Suprapubic skin (tissue), 4 donors: Measurements from ENCODE around the gene C9orf72.
A peak's percentile ranks its signal among the peaks of the same experiment; 100 is the strongest.

ENCODE experiments used
- EP300 ChIP-seq: sonication (generic); formaldehyde crosslinking; IDR thresholded peaks from one replicate; pipeline ENCODE4 v1.6.1; 2017; ENCODE audit warnings: antibody characterized with exemption
- POLR2AphosphoS5 ChIP-seq, 3 donors: sonication (generic); formaldehyde crosslinking; IDR thresholded peaks; one replicate each; pipeline ENCODE4 v1.6.1; 2017; ENCODE audit warnings: antibody characterized with exemption in 3 of 3
- TF ChIP-seq, protein P1 (sequence below), 2 donors: fragments of 200-600 bp in 1 of 2; fragments of 450-650 bp in 1 of 2; sonication (generic) in 1 of 2; IDR thresholded peaks; one replicate each; pipeline ENCODE4 v1.5.1; 2016 to 2019; ENCODE audit warnings: antibody characterized with exemption in 2 of 2, mild to moderate bottlenecking in 1 of 2, moderate library complexity in 1 of 2

DNA sequence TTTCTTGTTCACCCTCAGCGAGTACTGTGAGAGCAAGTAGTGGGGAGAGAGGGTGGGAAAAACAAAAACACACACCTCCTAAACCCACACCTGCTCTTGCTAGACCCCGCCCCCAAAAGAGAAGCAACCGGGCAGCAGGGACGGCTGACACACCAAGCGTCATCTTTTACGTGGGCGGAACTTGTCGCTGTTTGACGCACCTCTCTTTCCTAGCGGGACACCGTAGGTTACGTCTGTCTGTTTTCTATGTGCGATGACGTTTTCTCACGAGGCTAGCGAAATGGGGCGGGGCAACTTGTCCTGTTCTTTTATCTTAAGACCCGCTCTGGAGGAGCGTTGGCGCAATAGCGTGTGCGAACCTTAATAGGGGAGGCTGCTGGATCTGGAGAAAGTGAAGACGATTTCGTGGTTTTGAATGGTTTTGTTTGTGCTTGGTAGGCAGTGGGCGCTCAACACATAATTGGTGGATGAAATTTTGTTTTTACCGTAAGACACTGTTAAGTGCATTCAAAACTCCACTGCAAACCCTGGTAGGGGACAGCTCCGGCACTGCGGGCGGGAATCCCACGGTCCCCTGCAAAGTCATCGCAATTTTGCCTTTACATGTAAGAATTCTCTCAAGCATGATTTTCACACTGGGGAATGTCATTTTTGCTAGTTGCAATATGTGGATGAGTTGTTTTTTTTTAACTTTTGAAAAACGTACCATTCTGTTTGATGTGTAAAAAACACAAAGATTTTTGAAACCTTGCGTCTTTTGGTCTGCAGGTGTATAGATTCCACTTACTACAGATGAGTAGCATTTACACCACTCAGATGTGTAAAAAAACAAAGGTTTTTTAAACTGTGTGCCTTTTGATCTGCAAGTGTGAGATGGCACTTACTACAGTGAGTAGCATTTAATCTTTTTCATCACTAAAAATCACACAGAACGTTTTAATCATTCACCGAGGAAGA is 631 bp upstream of the C9orf72 start:
- peak; percentile 94 for TF ChIP-seq EP300
- TF ChIP-seq, protein P1, sequence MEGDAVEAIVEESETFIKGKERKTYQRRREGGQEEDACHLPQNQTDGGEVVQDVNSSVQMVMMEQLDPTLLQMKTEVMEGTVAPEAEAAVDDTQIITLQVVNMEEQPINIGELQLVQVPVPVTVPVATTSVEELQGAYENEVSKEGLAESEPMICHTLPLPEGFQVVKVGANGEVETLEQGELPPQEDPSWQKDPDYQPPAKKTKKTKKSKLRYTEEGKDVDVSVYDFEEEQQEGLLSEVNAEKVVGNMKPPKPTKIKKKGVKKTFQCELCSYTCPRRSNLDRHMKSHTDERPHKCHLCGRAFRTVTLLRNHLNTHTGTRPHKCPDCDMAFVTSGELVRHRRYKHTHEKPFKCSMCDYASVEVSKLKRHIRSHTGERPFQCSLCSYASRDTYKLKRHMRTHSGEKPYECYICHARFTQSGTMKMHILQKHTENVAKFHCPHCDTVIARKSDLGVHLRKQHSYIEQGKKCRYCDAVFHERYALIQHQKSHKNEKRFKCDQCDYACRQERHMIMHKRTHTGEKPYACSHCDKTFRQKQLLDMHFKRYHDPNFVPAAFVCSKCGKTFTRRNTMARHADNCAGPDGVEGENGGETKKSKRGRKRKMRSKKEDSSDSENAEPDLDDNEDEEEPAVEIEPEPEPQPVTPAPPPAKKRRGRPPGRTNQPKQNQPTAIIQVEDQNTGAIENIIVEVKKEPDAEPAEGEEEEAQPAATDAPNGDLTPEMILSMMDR (IDR thresholded peaks at IDR 0.05) = no peak
- peak; percentile 16 to 99 (median 90) for TF ChIP-seq POLR2AphosphoS5 (IDR thresholded peaks at IDR 0.05)
